Measurements from ENCODE around the gene ATAD3A.

- TF ChIP-seq TAF1 (IDR thresholded peaks at IDR 0.05; ENCODE audit: low read depth) (no peak), POLR2AphosphoS5 (IDR thresholded peaks at IDR 0.05) (no peak), CTCF (IDR thresholded peaks at IDR 0.05; ENCODE audit: poor library complexity, severe bottlenecking) (no peak), REST (IDR thresholded peaks at IDR 0.05; ENCODE audit: borderline replicate concordance) (no peak), RAD21 (conservative IDR thresholded peaks at IDR 0.05) (no peak), EZH2 (IDR thresholded peaks at IDR 0.05; ENCODE audit: borderline replicate concordance, insufficient read depth, low read length, poor library complexity, severe bottlenecking) (no peak), EP300 (conservative IDR thresholded peaks at IDR 0.05; ENCODE audit: poor library complexity, severe bottlenecking) (no peak), MXI1 (conservative IDR thresholded peaks at IDR 0.05; ENCODE audit: poor library complexity, severe bottlenecking) (no peak)
Observed at GRCh38 chr1:1470626-1471388, 41.2 kb upstream of the ATAD3A start.
